Loucy (cell line): Measurements from ENCODE around the gene CALML3.

ENCODE experiments used
- H2AFZ ChIP-seq: fragments of 200-600 bp; sonication (generic); 2 replicates; pipeline ENCODE4 v1.6.0; 2016; ENCODE audit warnings: antibody characterized with exemption, mild to moderate bottlenecking, low read length, moderate library complexity
- H3F3A ChIP-seq: fragments of 200-600 bp; 2 replicates; pipeline ENCODE4 v1.6.0; 2016; ENCODE audit warnings: antibody characterized with exemption, low read depth, mild to moderate bottlenecking
- H3K27me3 ChIP-seq: fragments of 200-600 bp; sonication (generic); 2 replicates; pipeline ENCODE4 v1.6.1; 2014; ENCODE audit warnings: low read length, mild to moderate bottlenecking; ENCODE audit not compliant: insufficient read depth, poor library complexity, severe bottlenecking
- H3K36me3 ChIP-seq: fragments of 200-600 bp; sonication (generic); 2 replicates; pipeline ENCODE4 v1.6.1; 2016; ENCODE audit warnings: low read length; ENCODE audit not compliant: insufficient read depth
- H3K4me1 ChIP-seq: fragments of 200-600 bp; sonication (generic); 2 replicates; pipeline ENCODE4 v1.5.1; 2014; ENCODE audit warnings: low read length, mild to moderate bottlenecking; ENCODE audit not compliant: insufficient read depth, poor library complexity, severe bottlenecking
- H3K4me2 ChIP-seq: fragments of 200-600 bp; sonication (generic); 2 replicates; pipeline ENCODE4 v1.6.0; 2014; ENCODE audit warnings: antibody characterized with exemption, low read length, low read depth, mild to moderate bottlenecking; ENCODE audit not compliant: poor library complexity, severe bottlenecking
- H3K4me3 ChIP-seq: fragments of 200-600 bp; sonication (generic); 2 replicates; pipeline ENCODE4 v1.5.1; 2014; ENCODE audit warnings: low read length, mild to moderate bottlenecking, mixed read lengths; ENCODE audit not compliant: poor library complexity, severe bottlenecking
- H3K79me2 ChIP-seq: fragments of 200-600 bp; sonication (generic); 2 replicates; pipeline ENCODE4 v1.6.1; 2014; ENCODE audit warnings: low read length; ENCODE audit not compliant: insufficient read depth
- H3K9ac ChIP-seq: fragments of 200-600 bp; sonication (generic); 2 replicates; pipeline ENCODE4 v1.6.0; 2014; ENCODE audit warnings: mild to moderate bottlenecking, low read depth, low read length, moderate library complexity; ENCODE audit not compliant: poor library complexity, severe bottlenecking
- H3K9me2 ChIP-seq: fragments of 200-600 bp; sonication (generic); replicated peaks from 2 replicates; pipeline ENCODE4 v1.6.1; 2016; ENCODE audit warnings: low read depth, low read length, mixed read lengths
- H3K9me3 ChIP-seq: fragments of 200-600 bp; sonication (generic); 2 replicates; pipeline ENCODE4 v1.6.1; 2014; ENCODE audit warnings: mild to moderate bottlenecking, antibody characterized with exemption, low read length, low read depth; ENCODE audit not compliant: insufficient read depth
- H4K20me1 ChIP-seq: fragments of 200-600 bp; sonication (generic); 2 replicates; pipeline ENCODE4 v1.6.0; 2014; ENCODE audit warnings: antibody characterized with exemption, low read length, mild to moderate bottlenecking; ENCODE audit not compliant: insufficient read depth, poor library complexity, severe bottlenecking
- CTCF ChIP-seq: fragments of 200-600 bp; sonication (generic); conservative IDR thresholded peaks from 2 replicates; pipeline ENCODE4 v1.5.1; 2014; ENCODE audit warnings: mild to moderate bottlenecking, antibody characterized with exemption, low read length
- EZH2phosphoT487 ChIP-seq: fragments of 200-600 bp; IDR thresholded peaks from 2 replicates; pipeline ENCODE4 v1.6.1; 2018; ENCODE audit warnings: antibody characterized with exemption, mild to moderate bottlenecking, moderate library complexity, borderline replicate concordance

CALML3 gene

GRCh38 chr10:5573319-5573950 lies 48.7 kb downstream of the CALML3 start:
- no peaks in the 10 kb centered on the region for H3K27me3 ChIP-seq
- H3K9me2 ChIP-seq: no peaks in the 10 kb centered on the region
- no peaks in the 10 kb centered on the region for H4K20me1 ChIP-seq
- no peaks in the 10 kb centered on the region for H3F3A ChIP-seq
- no peaks in the 10 kb centered on the region for H3K79me2 ChIP-seq
- no peaks in the 10 kb centered on the region for H3K4me1 ChIP-seq
- no peaks in the 10 kb centered on the region for H3K9me3 ChIP-seq
- H3K9ac ChIP-seq: no peak overlapping the region
- no peak overlapping the region for H3K4me2 ChIP-seq
- no peaks in the 10 kb centered on the region for H3K36me3 ChIP-seq
- no peak overlapping the region for H2AFZ ChIP-seq
- TF ChIP-seq EZH2phosphoT487 (no peak), CTCF (no peak)
- H3K4me3 ChIP-seq: no peak overlapping the region

- Histone ChIP-seq H2AFZ (no peak overlapping the region), H3K4me2 (no peak overlapping the region), H4K20me1 (no peaks in the 10 kb centered on the region), H3K9ac (no peak overlapping the region), H3K9me2 (no peaks in the 10 kb centered on the region), H3K79me2 (no peaks in the 10 kb centered on the region), H3K36me3 (no peaks in the 10 kb centered on the region), H3K9me3 (no peaks in the 10 kb centered on the region), H3F3A (no peaks in the 10 kb centered on the region), H3K4me3 (no peak overlapping the region), H3K27me3 (no peaks in the 10 kb centered on the region), H3K4me1 (no peaks in the 10 kb centered on the region)
- no peak for TF ChIP-seq EZH2phosphoT487
- no peak for TF ChIP-seq CTCF
Observed at GRCh38 chr10:5573968-5574641, 49.3 kb downstream of the CALML3 start.

- Histone ChIP-seq H3K79me2 (no peaks in the 10 kb centered on the region), H3K36me3 (no peaks in the 10 kb centered on the region), H3K4me1 (no peaks in the 10 kb centered on the region), H3K4me3 (no peak overlapping the region), H3K9me2 (no peaks in the 10 kb centered on the region), H3K4me2 (no peak overlapping the region), H2AFZ (no peak overlapping the region), H3F3A (no peaks in the 10 kb centered on the region), H3K27me3 (no peaks in the 10 kb centered on the region), H3K9me3 (no peaks in the 10 kb centered on the region), H3K9ac (no peak overlapping the region), H4K20me1 (no peaks in the 10 kb centered on the region)
- TF ChIP-seq CTCF (no peak), EZH2phosphoT487 (no peak)
Observed at GRCh38 chr10:5574642-5575131, 49.9 kb downstream of the CALML3 start.
